GM19468 (cell line): ENCODE results near the gene FBLN2.

Experiments used
- ATAC-seq: cut with Tn5 transposase; IDR thresholded peaks from one replicate; pipeline ENCODE4 v1.9.1; 2021; ENCODE audit warnings: mild to moderate bottlenecking, moderate library complexity, moderate number of reproducible peaks; ENCODE audit not compliant: unreplicated experiment; ENCODE audit errors: extremely low read depth

Gene FBLN2

DNA sequence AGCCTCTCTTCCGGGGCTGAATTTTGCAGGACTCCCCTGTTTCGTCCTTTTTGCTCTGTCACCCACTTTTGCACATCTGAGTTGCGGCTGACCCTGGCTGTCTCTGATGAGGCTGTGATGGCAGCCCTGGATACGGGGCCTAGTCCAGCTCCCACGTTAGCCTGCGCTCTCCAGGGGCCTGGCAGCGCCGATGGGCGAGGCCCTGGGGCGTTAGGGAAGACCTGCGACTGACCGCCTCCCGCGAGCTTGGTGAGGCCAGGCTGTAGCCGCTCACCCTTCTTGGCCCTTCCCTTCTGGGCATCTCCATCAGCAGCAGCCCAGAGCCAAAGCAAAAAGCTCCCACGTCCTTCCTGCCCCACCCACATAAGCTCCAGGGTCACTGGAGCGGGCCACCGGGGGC is 85.2 kb downstream of the FBLN2 start:
- no peak for ATAC-seq

DNA sequence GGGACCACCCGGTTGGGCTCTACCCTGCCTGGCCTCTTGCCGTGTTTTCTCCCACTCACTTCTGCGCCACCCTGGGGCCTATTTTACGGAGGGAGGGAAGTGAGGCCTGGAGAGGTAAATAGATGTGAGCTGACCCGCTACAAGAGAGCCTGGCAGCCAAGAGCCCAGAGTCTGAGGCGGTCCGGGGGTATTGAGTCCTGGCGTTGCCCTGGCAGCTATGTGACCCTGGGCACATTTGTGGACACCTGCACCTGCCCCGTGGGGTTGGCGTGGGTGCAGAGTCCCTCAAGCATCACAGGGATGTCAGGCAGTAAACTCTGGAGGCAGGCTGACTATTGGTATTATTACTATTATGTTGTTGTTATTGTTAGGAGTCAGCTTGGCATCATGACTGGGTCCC is 85.7 kb downstream of the FBLN2 start:
- no peak for ATAC-seq

DNA sequence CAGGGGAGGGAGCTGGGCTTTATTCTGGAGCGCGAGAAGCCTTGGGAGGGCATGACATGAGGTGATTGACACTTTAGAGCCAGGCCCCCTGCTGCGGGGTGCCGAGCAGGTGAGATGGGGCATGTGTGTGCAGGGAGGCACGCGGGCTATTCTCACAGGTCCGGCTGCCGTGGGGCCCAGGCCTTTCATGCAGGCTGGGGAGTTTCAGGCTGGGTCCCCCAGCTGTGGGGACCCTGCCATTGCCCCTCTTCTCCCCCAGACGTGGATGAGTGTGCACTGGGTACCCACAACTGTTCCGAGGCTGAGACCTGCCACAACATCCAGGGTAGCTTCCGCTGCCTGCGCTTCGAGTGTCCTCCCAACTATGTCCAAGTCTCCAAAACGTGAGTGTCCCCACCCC is 87.3 kb downstream of the FBLN2 start:
- ATAC-seq, result no peak

DNA sequence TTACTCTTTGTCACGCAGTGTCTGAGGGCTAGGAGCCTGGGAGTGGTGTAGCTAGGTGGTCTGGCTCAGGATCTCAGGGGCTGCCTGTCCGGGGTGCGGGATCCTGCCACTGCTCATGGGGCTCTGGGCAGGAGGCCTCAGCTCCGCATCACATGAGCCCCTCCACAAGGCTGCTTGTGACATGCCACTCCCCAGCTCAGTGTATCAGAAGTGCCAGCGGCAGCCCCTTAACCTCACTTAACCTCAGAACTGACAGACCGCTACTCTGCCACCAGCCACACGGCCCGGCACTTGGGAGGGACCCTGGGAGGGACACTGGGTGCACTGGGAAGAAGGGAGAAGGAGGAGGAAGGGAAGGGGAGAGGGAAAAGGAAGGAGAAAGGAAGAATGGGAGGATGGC is 87.9 kb downstream of the FBLN2 start:
- ATAC-seq, result no peak

DNA sequence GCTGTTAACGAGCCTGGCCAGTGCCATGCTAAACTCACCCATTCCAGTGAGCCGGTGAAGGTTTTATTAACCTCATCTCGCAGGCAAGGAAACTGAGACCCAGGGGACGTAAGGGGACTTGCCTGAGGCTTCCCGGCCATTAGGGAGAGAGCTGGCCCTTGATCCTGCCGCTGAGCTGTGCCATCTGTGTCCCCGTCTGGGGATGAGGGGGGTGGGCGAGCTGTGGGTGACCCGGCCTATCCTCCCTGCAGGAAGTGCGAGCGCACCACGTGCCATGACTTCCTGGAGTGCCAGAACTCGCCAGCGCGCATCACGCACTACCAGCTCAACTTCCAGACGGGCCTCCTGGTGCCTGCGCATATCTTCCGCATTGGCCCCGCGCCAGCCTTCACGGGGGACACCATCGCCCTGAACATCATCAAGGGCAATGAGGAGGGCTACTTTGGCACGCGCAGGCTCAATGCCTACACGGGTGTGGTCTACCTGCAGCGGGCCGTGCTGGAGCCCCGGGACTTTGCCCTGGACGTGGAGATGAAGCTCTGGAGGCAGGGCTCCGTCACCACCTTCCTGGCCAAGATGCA is 88.5 kb downstream of the FBLN2 start:
- no peak for ATAC-seq

DNA sequence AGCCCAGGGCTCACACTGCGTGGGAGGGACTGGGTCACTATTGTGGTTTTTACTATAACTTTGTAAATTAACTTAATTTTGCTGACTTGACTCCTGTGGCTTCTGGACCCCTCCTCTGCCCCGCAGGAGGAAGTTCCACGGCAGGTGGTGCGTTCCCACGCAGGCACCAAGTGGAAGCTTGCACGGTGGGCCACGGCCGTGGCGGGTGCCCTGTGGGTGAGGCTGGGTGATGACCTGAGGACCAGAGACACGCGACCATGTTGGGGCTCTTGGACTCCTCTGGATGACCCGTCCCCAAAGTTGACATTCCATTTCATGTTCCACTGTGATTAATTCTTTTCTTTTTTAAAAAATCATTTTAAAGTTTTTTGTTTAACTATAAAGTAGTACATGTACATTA is 89.0 kb downstream of the FBLN2 start:
- ATAC-seq, result no peak

DNA sequence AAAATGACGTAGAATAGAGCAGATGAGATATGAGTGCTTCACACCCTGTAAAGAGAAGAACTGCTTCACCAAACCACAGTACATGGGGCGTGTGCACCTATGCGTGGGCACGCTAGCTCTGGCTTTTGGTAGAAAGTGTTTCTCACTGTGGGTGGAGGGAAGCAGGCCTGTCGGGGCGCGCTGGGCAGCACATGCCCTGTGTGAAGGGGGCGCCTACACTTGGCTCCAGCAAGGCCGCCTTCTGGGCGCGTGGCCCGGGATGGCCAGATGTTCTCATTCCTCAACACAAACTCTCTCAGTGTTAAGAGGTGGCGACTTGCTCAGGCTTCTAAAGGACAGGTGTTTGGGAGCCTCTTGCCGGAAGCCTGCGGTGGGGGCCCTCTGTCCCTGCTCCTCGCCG is 90.0 kb downstream of the FBLN2 start:
- no peak for ATAC-seq

DNA sequence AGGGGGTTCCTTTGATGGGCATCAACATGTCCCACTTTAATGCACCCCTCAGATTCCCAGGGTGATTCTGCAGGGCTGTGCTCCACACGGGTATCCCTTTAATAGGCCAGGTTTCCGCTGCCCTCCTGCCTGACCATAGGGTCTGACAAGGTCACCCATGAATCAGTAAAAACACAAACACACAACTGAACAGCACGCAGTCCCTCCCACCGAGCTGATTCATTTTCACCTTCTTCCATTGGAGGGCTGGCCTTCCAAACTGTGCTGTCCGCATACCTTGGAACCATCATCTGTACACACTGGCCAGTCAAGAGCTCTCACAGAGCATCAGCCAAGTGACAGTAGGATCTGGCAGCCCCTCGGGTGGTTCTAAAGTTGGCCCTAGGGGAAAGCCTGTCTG is 93.7 kb downstream of the FBLN2 start:
- ATAC-seq, result no peak

DNA sequence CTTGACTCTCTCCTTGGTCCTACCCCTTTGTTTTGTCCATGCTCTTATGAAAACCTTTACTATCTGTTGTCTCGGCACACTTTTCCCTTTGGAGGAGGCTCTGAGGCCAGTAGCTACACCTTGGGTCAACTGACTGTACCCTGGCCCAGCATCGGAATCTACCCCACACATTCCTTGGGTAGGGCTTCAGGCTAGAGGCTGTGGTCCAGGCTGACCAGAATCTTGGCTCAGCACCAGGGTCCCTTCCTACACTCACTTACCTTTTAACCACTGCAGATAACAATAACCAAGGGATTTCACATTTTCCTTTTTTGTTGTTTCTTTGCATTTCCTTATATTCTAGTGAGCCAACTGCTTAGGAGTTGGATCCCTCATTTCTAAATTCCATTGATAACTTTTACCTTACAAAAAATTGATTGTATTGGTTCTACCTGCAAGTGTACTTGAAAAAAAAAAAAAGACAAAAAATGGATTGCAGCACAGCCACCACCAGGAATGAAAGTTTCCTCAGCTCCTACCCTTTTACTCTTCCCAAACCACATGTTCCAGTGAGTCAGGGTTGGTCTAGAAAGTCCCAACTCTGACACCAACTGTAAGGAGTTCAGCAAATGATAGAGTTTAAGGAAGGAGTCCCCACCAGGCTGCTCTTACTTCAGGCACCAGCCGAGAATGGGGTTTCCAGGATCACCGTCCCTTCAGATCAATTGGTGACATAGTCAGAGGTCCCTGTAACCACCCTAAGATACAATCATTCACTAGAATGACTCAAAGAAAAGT is 95.6 kb downstream of the FBLN2 start:
- ATAC-seq, result no peak

DNA sequence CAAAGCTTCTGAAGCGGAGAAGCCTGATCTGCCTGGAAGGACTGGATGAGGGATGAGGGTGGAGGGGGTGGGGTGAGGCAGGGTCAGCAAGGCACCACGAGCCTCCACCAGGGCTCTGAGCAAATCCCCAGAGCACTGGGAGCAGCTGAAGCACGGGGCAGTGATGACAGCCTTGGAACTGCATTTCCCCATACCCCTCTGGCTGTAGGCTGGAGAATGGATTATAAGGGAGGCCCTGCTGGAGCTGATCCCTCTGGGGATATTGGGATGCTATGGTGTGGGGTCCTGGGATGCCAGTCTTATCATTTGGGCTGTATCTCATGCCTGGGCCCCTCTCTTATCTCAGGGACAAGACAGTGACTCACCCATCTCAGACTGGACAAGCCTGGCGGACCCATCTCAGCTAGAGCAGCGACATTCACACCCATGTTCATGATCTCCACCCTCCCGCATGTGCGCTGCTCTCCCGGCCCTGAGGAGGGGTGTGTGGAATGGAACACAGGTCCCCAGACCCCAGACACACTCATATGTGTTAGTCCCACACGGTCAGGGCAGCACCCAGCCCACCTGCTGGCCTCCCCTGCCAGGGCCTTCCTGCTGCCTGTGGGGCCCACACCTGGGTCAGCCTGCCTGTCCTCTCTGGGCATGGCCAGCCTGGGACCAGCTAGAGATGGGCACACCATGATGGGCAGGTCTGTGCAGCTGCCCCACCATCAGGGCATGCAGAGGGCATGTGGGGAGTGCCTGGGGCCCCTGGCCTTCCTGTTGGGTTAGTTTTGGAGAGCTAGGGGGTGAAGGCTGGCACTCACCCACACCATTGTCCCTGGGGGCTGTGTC is 97.1 kb downstream of the FBLN2 start:
- no peak for ATAC-seq

DNA sequence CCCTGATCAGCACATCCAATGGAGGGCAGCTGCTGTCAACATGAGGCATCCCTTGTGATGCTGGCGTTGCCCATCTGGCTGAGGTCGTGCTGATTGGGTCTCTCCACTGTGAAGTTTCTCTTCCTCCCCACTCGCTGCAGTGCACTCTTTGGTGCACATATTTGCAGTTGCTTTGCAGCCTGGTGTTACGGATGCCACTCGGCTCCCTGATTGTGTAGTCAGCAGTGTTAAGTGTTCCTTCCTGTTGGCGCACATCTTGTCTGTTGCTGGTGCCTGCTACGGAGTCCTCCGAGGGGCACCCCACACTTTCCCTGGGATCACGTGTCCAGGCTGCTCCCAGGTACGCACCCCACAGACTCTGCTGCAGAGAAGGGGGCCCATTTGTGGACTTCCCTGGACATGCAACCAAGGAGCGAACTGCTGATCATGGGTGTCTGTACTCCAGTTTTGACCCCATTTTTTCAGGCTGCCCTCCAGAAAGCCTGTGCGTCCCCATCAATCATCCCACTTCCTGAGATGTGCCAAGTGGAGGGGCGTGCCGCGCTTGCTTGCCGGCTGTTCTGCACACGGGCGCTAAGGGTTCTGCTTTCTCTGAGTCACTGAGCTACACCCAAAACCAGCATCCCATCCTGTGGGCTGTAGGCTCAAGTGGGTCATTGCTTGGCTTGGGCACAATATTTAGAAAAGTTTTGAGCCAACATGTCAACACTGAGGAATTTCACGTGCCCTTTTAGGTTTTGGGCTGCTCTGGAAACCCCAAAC is 98.6 kb downstream of the FBLN2 start:
- no peak for ATAC-seq

DNA sequence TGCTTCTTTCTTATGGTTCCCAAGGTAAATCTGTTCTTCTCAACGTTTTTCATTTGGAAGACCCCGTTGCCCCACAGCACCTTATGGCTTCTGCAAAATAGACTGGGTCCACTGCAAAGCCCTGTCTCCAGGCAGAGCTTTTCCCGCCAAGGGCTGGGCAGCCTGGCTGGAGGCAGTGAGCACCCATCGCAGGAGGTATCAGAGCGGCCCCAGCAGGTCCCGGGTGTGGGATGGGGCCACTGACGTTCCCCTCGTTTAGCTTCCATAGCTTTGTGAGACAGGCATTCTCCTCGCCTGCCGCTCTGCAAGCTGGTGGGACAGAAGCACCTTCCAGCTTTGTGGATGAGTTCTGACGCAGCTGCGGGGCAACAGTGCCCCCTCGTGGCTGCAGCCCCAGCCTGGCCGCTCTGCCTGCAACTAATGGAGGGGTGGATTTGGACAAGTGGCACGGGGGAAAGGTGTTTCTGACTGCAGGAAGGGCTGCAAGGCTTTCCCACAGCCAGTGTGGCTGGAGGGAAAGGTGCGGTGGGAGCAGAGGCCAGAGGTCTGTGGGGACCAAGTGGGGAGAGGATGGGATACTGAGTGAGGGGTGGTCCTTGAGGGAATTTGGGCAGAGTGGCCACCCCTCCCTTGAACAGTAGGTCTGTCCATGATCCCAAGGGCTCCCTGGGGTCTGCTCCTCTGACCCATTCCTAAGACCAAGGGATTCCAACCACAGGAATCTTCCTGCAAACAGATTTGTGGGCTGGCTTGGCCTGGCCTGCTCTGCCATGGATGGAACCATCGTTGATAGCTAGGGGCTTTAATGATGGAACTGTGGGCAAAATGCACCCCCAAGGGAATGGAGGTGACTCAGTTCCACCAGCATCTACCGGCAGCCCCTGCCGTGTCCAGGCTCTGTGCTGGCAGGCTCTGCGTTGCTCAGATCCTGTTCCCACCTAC is 99.4 kb downstream of the FBLN2 start:
- no peak for ATAC-seq

DNA sequence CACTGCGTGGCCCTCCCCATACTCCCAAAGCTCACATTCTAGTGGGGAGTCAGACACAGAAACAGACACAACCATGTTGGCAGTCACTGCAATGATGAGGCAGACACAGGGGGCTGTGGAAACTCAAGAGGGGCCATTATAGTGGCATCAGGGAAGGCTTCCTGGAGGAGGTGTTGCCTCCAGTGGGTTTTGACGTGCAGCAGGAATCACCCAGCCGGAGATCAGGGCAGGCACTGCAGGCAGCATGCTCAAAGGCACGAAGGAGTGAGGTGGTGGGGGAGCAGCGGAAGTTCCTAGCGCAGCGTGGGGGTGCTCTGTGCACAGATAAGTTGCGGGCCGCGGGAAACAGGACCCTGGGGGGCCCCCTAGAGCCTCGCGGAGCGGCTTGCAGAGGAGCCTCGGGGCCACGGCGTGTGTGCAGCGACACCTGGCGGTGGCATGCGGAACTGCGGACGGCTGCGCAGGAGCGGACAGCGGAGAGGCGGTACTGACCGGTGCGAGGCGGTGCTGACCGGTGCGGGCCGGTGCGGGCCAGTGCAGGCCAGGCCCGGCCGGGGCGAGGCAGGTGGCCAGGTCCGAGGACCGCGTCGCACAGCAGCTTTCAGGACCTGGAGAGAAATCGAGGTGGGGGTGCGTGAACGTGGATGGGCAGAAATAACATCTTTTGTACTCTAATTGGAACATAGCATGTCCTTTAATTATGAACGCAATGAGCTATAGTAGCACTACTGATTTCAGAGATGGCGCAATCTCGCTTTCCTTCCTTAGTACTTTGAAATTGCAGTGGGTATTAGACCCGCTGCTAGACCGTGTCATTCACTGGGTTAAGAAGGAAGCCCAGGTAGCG is 101.5 kb downstream of the FBLN2 start:
- no peak for ATAC-seq

DNA sequence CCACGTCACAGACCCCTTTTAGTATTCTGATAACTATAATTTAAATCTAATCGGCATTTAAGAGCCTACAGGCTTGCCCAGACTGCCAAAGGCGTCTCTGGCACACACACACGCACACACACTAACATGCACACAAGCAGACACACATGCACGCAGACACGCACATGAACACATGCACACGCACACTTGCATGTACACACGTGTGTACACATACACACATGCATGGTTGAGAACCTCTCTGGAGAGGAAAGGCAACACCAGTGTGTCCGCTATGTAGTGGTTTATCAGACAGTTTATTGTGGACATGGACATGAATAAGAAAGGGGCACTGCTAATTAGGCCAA is 102.1 kb downstream of the FBLN2 start:
- no peak for ATAC-seq

DNA sequence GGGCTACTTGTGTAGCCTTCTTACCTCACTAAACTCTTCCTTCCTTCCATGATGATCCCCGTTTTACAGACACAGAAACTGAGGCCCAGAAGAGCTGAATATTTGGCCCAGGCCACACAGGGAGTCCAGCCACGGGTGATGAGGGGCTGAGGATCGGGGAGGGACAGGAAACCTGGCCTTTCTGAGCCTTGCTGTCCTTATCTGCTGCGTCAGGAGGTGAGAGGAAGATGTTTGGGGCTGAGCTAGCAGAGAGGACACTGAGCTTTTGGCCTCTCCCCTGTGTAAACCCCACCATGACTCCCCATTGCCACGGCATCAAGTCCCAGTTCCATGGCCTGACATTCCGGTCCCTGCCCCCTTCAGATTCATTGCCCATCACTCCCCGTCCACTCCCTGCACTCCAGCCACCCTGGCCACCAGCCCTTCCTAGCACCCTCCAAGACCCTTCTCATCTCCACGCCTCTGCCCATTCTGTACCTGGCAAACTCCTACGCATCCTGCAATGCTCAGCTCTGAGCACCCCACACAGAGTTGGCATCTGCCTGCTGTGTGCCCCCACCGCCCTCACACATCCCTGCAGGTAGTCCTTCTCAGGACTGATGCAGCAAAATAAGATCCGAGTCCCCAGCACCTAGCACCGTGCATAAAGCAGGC is 103.0 kb downstream of the FBLN2 start:
- ATAC-seq, result no peak

DNA sequence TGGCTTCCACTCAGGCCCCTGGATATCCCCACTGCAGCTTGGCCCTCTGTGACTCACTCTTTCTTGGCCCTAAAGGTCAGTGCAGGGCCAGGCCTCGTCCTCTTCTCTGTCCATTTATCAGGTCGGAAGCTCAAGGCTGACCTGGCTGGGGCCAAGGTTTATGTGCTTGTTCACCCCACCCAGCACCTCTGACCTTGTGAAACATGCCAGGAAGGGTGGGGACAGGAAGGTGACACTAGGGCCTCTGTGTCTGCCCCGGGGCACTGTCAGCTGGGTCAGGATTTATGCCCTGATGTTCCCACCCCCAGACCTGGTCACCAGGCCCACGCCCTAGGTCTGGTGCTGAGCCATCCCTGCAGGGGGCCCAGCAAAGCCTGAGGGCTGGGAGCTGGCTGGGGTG is 103.8 kb downstream of the FBLN2 start:
- ATAC-seq, result no peak

DNA sequence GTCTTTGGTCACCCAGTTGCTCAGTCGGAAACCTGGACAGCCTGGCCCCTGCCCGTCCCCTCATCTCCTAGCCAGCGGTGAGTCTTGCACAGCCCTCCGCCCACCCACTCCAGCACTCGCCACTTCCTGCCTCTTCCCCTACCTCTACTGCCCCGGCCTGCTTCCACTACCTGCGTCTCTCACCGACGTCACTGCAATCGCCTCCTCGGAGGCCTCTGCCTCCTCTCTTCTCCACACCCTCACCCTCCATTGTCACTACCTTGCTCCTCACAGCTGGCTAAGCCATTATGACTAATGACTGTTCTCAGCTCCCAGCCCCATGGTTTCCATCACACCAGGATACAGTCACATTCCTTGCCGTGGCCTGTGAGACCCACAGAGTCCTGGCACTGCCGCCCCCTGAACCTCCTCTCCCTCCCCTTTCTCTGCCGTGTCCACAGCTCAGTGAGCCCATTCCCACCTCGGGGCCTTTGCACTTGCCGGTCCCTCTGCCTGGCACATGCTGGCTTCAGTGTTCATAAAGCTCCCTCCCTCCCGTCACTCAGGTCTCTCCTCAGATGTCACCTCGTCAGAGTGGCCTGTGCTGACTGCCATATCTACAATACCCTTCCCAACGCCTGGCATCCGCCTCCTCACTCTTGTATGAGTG is 104.8 kb downstream of the FBLN2 start:
- ATAC-seq, result no peak
